HS-27A (cell line): ENCODE data around the gene EPN2.
"Not testable (repeated sequence)": the region's sequence is repeated elsewhere in the genome, so short reads cannot be mapped to it uniquely, and the experiment has no call there.

Experiments
- DNase-seq: peaks from one replicate; pipeline ENCODE4 v3.0.0-alpha.2; 2012; ENCODE audit warnings: low read depth, missing footprints

The EPN2 gene

GRCh38 chr17:19237139-19237388 is at the start of gene EPN2:
Gene EPN2 (plus strand): TSS chr17:19237366. CDS start chr17:19283120, 45,754 bp downstream.
- not testable (repeated sequence) for DNase-seq

GRCh38 chr17:19187883-19188869 is 49.0 kb upstream of the EPN2 start:
- DNase-seq: not testable (repeated sequence)

- DNase-seq: not testable (repeated sequence)
Measured at GRCh38 chr17:19188870-19189708, 48.1 kb upstream of the EPN2 start.

- not testable (repeated sequence) for DNase-seq
Measured at GRCh38 chr17:19189781-19190405, 47.3 kb upstream of the EPN2 start.

- DNase-seq: not testable (repeated sequence)
Measured at GRCh38 chr17:19196382-19197204, 40.6 kb upstream of the EPN2 start.

- not testable (repeated sequence) for DNase-seq
Measured at GRCh38 chr17:19202448-19202847, 34.7 kb upstream of the EPN2 start.

GRCh38 chr17:19203429-19203828 is 33.7 kb upstream of the EPN2 start:
- DNase-seq: not testable (repeated sequence)

- DNase-seq: not testable (repeated sequence)
Measured at GRCh38 chr17:19215074-19215860, 21.9 kb upstream of the EPN2 start.

GRCh38 chr17:19216148-19216926 is 20.8 kb upstream of the EPN2 start:
- DNase-seq: not testable (repeated sequence)

- DNase-seq: not testable (repeated sequence)
Measured at GRCh38 chr17:19218914-19219313, 18.3 kb upstream of the EPN2 start.

GRCh38 chr17:19219384-19219783 is 17.8 kb upstream of the EPN2 start:
- not testable (repeated sequence) for DNase-seq

- not testable (repeated sequence) for DNase-seq
Measured at GRCh38 chr17:19220195-19220594, 17.0 kb upstream of the EPN2 start.

GRCh38 chr17:19226610-19227588 is 10.3 kb upstream of the EPN2 start:
- not testable (repeated sequence) for DNase-seq

GRCh38 chr17:19234676-19235075 is 2.5 kb upstream of the EPN2 start:
- DNase-seq: not testable (repeated sequence)

- DNase-seq: not testable (repeated sequence)
Measured at GRCh38 chr17:19236351-19237138, 621 bp upstream of the EPN2 start.

- DNase-seq: no peak
Measured at GRCh38 chr17:19237389-19238166, 412 bp downstream of the EPN2 start.

GRCh38 chr17:19238167-19238505 is 970 bp downstream of the EPN2 start:
- DNase-seq: no peak
